HG02678 (cell line): Measurements from ENCODE around the gene CNTN6.

ENCODE experiments used
- ATAC-seq: cut with Tn5 transposase; IDR thresholded peaks from one replicate; pipeline ENCODE4 v1.9.1; 2021; ENCODE audit warnings: mild to moderate bottlenecking, moderate library complexity; ENCODE audit not compliant: unreplicated experiment

CNTN6 gene

GRCh38 chr3:1171320-1171719 is 78.5 kb downstream of the CNTN6 start:
- no peak for ATAC-seq

- no peak for ATAC-seq
Observed at GRCh38 chr3:1172644-1173043, 79.8 kb downstream of the CNTN6 start.

- ATAC-seq, result no peak
Observed at GRCh38 chr3:1179146-1179545, 86.3 kb downstream of the CNTN6 start.

- no peak for ATAC-seq
Observed at GRCh38 chr3:1183320-1184048, 90.7 kb downstream of the CNTN6 start.

- no peak for ATAC-seq
Observed at GRCh38 chr3:1190569-1190968, 97.7 kb downstream of the CNTN6 start.

- no peak for ATAC-seq
Observed at GRCh38 chr3:1191026-1191425, 98.2 kb downstream of the CNTN6 start.

- no peak for ATAC-seq
Observed at GRCh38 chr3:1195947-1196346, 103.1 kb downstream of the CNTN6 start.

- ATAC-seq, result no peak
Observed at GRCh38 chr3:1197051-1197450, 104.2 kb downstream of the CNTN6 start.

- ATAC-seq, result no peak
Observed at GRCh38 chr3:1200371-1200770, 107.5 kb downstream of the CNTN6 start.

GRCh38 chr3:1207904-1208303 is 115.1 kb downstream of the CNTN6 start:
- ATAC-seq, result no peak

GRCh38 chr3:1214933-1215332 is 122.1 kb downstream of the CNTN6 start:
- ATAC-seq, result no peak

GRCh38 chr3:1216856-1217255 is 124.0 kb downstream of the CNTN6 start:
- ATAC-seq, result no peak

- no peak for ATAC-seq
Observed at GRCh38 chr3:1227111-1227510, 134.3 kb downstream of the CNTN6 start.

- no peak for ATAC-seq
Observed at GRCh38 chr3:1228289-1228688, 135.5 kb downstream of the CNTN6 start.

- no peak for ATAC-seq
Observed at GRCh38 chr3:1230920-1231319, 138.1 kb downstream of the CNTN6 start.

- ATAC-seq, result no peak
Observed at GRCh38 chr3:1232276-1232675, 139.5 kb downstream of the CNTN6 start.

- ATAC-seq, result no peak
Observed at GRCh38 chr3:1235526-1236120, 142.8 kb downstream of the CNTN6 start.

GRCh38 chr3:1251282-1252060 is 158.6 kb downstream of the CNTN6 start:
- ATAC-seq, result no peak

GRCh38 chr3:1252061-1252430 is 159.2 kb downstream of the CNTN6 start:
- no peak for ATAC-seq

GRCh38 chr3:1262246-1262645 is 169.4 kb downstream of the CNTN6 start:
- ATAC-seq, result no peak

- no peak for ATAC-seq
Observed at GRCh38 chr3:1263121-1263520, 170.3 kb downstream of the CNTN6 start.

GRCh38 chr3:1269808-1270207 is 177.0 kb downstream of the CNTN6 start:
- ATAC-seq, result no peak
